HG03108 (cell line): Measurements from ENCODE around the gene FLRT2.

ENCODE experiments used
- ATAC-seq: cut with Tn5 transposase; IDR thresholded peaks from one replicate; pipeline ENCODE4 v1.9.1; 2021; ENCODE audit warnings: moderate library complexity; ENCODE audit not compliant: unreplicated experiment

FLRT2 gene

GRCh38 chr14:85530626-85531025, 682 bp downstream of the FLRT2 start:
- ATAC-seq = no peak

- ATAC-seq = no peak
These were observed 1.2 kb downstream of the FLRT2 start for GRCh38 chr14:85531141-85531586.

- no peak for ATAC-seq
These were observed 1.8 kb downstream of the FLRT2 start for GRCh38 chr14:85531587-85532373.

GRCh38 chr14:85532374-85533022, 2.6 kb downstream of the FLRT2 start:
- ATAC-seq = no peak

- no peak for ATAC-seq
These were observed 3.3 kb downstream of the FLRT2 start for GRCh38 chr14:85533023-85533860.

DNA sequence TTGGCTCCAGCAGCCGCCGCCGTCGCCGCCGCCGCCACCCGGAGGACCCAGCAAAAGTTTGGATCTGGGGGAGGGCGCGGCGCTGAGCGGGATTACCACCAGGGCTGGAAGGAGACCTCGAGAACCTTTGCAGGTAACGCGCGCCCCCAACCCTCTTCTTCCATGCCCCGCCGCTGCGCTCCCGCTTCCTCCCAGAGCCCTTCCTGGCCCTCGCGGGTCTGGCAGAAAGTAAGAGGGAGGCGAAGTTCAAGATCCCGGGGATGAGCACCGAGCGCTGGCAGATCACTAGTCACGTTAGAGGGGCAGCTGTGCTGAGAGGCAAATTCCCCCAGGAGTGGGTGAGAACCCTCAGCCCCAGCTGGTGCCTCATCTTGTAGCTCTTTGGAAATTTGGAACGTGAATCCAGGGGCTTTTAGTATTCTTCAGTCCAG, 3.9 kb downstream of the FLRT2 start:
- ATAC-seq = no peak

DNA sequence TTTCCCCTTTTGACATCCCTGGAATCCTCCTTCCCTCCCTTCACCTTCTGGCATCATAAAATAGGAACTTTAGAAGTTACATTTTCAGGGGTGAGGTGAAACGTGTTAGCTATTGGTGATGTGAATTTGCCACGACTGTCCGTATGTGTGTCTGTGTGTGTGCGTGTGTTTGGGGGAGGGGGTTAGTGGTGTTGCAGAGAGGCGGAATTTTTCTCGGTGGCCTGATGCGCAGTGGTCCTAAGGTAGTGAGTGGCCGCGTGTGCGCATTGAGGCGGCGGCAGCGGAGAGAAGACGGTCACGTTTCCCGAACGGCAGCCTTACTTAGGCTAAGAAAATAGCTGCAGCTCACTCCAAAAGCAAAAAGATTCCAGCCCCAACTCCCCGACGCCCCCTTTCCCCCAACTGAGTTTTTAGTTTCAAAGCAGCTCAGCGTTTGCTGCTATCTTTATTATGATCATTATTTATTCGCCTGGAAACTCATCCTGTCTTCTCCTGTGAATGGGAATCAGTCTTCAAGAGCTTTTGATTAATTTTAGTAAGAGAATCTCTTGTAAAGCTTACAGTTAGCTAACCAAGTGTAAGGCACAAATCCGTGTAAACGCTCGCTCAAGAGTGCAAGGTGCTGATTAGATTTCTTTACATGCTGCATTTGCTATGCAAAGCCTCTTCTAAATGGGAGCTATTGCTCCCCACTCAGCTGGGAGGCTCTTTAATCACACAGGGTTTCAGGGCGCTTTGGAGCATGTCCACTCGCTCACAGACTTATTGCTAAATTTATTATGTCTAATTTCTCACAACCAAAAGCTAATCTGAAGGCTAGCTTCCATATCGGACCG, 4.7 kb downstream of the FLRT2 start:
- no peak for ATAC-seq

- ATAC-seq = no peak
These were observed 5.4 kb downstream of the FLRT2 start for GRCh38 chr14:85535321-85535720.

DNA sequence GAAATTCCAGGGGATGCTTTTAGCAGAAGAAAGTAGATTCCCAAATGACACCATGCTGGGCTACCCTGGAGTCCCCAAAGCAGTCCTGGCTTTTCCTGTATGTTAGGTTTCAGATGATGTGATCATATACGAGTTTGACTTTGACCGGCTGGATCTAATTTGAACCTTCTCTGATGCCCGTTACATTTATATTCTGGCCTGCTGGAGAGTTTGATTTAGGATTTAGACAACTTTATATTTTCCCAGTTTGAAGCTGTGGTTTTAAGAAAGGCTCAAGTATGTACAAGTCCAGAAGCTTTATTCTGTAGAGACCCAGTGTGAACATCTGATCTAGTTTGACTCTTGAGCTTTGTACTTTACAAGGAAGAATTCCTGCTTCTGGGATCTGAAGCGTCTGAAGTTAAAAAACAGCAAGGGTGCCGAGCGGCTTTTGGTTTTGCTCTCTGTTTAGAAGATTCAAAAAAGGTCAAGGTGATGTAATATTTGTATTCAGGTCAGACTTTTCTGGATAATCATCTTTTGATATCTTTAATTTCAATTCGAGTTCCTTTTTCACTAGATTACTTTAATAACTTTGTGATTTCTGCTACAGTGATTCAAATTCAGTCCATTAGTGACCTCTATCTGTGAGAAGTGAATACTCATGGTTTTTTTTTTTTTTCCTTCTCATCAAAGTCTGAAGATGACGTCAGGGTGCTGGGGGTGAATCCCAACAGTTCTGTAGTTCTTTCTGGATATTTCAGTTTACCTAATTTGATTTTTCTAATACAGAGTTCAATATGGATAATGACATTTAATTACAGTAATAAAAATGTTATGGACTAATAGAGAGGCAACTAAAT, 6.3 kb downstream of the FLRT2 start:
- ATAC-seq = no peak

GRCh38 chr14:85536833-85537190, 6.9 kb downstream of the FLRT2 start:
- no peak for ATAC-seq

- no peak for ATAC-seq
These were observed 7.6 kb downstream of the FLRT2 start for GRCh38 chr14:85537526-85537925.

DNA sequence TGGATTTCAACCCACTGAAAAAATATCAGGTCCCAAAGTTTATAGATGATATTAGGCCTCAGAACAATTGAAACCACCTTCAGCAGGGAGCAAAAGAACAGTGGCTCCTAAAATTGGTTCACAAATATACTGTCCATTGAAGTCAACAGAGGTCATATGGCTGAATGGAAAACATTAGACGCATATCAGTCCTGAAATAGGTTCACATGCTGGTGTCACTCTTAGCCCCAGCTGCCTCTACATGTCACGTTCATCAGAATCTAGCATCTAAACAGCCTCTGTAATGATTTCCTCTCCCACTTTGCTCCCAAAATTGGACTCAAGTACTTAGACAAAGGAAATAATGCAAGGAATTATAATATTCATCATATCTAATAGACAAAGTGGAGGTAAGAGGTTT, 8.7 kb downstream of the FLRT2 start:
- ATAC-seq = no peak

GRCh38 chr14:85539510-85539909, 9.6 kb downstream of the FLRT2 start:
- no peak for ATAC-seq

DNA sequence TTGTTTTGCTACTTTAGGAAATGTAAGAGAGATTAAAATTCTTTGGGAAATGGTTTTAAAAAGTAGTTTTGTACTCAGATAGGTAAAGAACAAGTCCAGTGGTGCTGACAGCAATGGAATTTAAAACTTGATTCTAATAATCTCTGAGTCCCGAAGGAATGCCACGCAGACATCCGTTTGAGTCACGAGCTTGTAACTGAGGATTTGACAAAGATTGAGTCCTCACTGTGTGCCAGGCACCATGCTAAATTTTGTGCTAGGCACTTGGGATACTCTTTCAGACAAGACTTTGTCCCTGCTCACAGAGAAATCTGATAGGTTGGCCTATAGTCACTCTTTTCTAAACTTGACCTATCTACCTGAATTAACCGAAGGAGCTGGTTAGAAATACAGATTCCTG, 12.7 kb downstream of the FLRT2 start:
- ATAC-seq = no peak

DNA sequence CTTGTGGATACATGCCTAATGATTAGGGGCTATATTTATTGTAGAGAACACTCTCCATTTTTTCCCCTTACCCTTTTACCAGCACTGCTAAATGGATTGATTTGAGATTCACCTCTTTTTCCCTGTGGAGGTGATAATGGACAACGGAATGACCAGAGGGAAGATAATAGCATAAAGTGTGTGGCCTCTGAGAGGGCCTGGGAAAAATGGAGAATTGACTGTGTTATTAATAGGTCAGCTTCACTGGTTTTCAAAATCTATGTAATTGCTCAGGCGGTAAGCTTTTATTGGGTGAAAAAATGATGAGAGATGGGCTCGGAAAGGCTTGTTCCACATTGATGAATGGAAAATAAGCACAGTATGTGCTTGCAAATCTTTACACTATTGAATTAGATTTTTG, 15.8 kb downstream of the FLRT2 start:
- no peak for ATAC-seq

DNA sequence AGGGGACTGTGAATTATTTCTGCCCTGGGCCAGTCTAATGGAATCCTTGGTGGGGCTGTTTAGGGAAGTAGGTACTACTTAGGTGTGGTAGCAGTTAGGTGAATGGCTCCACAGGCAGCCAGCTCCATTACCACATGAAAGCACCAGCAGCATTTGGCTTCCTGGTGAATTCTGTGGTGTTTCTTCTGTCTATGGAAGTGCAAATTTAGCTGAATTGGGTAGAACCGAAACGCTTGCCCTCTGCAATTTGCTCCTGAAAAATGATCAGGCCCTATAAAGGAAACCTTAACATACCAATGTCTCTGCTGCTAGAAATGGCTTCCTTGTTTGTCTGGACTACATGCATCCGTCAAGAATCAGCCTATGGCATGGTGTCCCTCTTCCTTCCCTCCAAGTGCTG, 16.4 kb downstream of the FLRT2 start:
- ATAC-seq = no peak

DNA sequence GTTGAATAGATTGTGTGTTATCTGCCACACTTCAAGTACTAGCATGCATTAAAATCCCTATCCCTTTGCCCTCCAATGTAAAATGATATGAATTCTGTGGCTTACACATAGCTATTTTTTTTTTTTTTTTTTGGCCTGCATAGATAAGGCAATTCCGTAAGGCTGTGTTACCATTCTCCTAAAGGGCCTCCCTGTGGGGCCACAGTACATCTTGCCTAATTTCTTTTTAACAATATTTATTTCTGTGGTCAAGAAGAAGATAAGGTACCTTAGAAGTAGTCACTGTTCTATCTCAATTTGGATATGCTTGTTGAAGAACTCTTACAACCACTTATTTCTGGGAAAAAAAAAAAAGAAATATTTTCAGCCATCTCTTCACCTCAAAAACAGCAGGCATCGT, 19.8 kb downstream of the FLRT2 start:
- ATAC-seq = no peak

- ATAC-seq = no peak
These were observed 24.2 kb downstream of the FLRT2 start for GRCh38 chr14:85554106-85554505.

DNA sequence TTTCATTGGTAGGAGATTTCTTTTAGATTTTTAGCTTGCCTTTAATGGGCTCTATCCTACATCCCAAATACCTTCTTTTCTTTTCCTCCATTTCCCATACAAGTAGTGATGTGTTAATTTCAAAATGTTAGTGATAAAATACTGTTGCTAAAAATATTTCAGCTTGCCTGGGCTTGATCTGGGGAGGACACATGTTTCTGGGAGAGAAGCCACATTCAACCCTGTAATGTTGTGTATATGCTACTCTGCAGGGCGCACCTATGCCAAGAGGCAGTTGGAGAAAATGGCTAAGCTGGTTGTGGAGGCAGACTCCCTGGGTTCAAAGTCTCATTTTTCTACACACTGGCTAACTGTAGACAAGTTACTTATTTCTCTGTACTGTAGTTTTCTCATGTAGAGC, 26.3 kb downstream of the FLRT2 start:
- ATAC-seq = no peak

- no peak for ATAC-seq
These were observed 28.6 kb downstream of the FLRT2 start for GRCh38 chr14:85558505-85558904.
